T47D (cell line): ENCODE data around the gene PHTF2.

Experiments used
- DNase-seq, 2 experiments: peaks; one replicate each; pipeline versions ENCODE4 v3.0.0 to v3.0.0-alpha.2; 2011 to 2012; ENCODE audit warnings: low read depth in 1 of 2, low spot score in 1 of 2
- JUND ChIP-seq: IDR thresholded peaks from 2 replicates; pipeline ENCODE4 v1.6.1; 2012; ENCODE audit warnings: low read depth
- in situ Hi-C: cut with HindIII; loops from 2 replicates; pipeline ENCODE4 v1.10.0; 2016; ENCODE audit warnings: low sequenced_read_pairs, low pct_unique_long_range_greater_than_20kb

Gene PHTF2

DNA sequence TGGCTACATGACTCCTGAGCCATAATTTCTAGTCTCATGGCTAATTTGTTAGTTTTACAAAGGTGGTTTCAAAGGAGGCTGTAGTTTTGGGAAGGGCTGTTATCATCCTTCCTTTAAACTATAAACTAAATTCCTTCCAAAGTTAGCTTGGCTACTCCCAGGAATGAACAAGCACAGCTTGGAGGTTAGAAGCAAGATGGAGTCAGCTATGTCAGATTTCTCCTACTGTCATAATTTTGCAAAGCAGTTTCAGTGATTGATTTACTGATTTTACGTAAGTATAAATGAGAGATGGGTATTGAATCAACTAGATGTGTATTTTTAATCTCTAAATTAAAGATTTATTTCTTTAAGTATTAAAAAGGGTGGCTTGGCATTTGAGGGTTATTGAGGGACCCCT lies 79.9 kb downstream of the PHTF2 start:
- in situ Hi-C loops, result no loop called here
- DNase-seq, result no peak
- no peak for TF ChIP-seq JUND

DNA sequence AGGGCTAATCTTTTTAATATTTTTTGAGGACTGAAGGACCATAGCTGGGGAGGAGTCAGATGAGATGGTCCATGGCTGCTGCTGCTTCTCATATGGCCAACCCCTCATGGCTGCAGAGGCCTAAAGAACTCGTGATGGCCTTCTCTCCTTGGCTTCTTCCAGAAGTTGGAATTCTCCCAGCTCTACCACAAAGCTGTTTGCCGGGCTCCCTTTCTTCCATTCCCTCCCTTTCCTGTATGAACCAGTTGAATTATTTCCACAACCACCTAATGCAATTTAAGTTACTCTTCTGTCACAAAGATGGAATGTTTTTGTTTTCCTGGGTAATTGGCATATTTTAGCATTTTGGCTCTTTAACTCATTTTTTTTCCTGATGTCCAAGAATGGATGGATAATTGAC lies 80.7 kb downstream of the PHTF2 start:
- no peak for DNase-seq
- in situ Hi-C loops, result no loop called here
- TF ChIP-seq JUND, result no peak

DNA sequence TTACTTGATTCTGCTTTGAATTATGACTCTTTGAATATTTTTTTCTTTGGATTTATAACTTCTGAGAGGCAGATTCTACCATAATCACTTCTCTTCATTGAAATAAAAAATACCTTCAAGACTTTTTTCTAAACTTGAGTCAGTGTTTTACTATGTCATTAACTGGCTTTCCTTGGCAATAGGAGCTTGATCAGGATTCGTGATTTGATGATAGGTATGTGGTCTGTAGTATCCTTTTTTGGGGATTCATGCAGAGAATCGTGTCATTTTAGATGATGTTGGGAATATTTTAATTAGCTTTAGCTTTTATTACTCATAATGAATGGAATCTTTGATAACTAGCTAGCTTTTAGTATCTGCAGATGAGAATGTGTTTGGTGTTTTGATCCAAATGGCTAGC lies 83.3 kb downstream of the PHTF2 start:
- TF ChIP-seq JUND, result no peak
- in situ Hi-C loops, result no loop called here
- DNase-seq, result no peak

DNA sequence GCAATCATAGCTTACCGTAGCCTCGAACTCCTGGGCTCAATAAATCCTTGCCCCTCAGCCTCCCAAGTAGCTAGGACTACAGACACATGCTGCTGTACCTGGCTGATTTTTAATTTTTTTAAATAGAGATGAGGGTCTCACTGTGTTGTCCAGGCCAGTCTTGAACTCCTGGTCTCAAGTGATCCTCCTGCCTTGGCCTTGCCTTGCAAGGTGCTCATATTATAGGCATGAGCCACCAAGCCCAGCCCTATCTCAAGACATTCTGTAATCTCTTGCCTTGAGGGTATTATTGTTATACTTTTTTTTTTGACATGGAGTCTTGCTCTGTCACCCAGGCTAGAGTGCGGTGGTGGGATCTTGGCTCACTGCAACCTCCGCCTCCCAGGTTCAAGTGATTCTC lies 86.6 kb downstream of the PHTF2 start:
- in situ Hi-C loops, result no loop called here
- no peak for TF ChIP-seq JUND
- DNase-seq, result no peak

DNA sequence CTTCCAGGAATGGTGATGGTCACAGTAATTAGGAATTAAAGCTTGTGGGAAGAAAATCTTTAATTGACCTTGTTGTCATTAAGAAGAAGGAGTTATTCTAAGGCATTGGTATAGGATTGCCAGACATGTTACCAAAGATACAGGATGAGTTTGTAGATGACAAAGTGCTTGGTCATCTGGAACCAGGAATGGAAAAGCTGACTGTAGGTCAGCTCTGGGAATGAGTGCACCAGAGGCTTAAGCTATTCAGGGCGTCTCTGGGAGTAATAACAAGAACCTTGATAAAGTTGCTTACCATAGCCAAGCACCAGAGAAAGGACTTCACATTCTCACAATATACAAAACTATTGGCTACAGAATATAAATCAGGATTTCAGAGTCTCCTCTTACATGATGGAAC lies 89.0 kb downstream of the PHTF2 start:
- no peak for DNase-seq
- in situ Hi-C loops, result no loop called here

DNA sequence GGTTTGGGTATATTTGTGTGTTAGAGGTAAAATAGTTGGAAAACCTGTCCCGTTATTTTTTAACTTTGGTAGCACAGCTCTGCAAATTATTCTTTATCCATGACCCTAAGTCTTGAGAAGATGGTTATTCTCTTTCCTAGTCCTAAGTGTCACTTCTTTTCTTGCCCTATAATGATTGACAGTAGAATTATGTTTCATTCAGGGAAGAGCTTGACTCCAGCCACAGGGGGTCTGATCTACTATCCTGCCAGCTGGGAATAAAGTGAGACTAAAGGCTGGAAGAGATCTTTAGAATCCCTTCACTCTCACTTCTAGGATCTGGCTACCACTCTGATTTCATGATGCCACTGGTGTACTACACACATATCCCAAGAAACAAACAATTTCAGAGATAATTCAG lies 90.4 kb downstream of the PHTF2 start:
- TF ChIP-seq JUND, result no peak

More for the DNA sequence above, 89.0 kb downstream of the PHTF2 start:
- TF ChIP-seq JUND, result no peak

DNA sequence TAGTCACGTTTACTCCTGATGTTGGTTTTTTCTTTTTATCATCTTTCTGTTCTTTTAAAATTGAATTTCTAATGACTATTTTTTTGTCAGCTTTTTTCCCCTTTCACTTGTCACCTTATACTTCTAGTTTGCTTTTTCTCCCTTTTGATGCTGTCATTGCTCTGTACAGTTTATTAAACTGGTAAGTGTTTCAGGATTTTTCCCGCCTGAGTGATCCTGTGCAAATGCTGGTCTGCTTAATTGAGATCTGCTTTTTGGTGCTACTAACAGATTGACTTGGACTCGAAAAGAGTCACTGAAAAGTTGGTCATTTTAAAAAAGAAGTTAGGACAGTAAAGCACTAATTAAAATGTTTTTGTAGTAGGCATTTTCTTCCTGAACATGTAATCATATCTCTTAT lies 95.2 kb downstream of the PHTF2 start:
- no peak for DNase-seq
- TF ChIP-seq JUND, result no peak
- in situ Hi-C loops, result no loop called here

More for the DNA sequence above, 90.4 kb downstream of the PHTF2 start:
- in situ Hi-C loops, result no loop called here
- no peak for DNase-seq

DNA sequence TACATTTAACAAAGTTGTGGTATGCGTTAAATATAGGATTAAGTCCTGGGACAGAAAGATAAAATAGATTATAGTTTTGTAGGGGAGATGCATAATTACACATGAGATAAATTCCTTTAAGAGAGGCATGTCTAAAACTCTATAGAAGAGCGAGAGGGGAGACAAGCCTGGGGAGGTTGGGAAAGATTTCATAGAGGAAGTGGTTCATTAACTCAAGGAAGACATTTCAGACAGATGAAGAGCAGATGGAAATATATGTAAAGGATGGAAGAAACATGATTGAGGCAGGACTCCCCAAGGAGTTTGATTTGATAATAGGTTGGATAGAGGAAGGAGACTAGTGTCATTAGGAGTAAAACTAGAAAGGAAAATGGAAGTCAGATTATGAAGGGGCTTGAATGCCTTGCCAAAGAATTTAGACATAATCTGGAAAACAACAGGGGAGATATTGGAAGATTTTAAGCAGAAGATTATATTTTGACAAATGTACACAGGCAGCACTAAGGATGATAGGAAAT lies 96.1 kb downstream of the PHTF2 start:
- TF ChIP-seq JUND, result no peak
- in situ Hi-C loops, result no loop called here
- DNase-seq, result no peak

DNA sequence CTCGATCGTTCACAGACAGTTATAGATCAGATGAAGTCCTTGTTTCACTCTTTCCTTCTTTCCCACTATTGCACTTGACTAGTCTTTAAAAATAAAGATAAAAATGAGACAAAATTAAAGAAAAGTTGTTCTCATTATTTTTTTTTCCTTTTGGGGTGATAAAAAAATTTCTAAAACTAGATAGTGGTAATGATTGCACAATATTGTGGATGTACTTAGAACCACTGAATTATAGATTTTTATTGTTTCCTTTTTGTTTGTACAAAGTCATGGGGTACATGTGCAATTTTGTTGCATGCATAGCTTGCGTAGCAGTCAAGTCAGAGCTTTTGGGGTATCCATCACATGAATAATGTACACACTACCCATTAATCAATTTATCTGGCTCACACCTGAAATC lies 97.3 kb downstream of the PHTF2 start:
- in situ Hi-C loops, result no loop called here
- TF ChIP-seq JUND, result no peak

DNA sequence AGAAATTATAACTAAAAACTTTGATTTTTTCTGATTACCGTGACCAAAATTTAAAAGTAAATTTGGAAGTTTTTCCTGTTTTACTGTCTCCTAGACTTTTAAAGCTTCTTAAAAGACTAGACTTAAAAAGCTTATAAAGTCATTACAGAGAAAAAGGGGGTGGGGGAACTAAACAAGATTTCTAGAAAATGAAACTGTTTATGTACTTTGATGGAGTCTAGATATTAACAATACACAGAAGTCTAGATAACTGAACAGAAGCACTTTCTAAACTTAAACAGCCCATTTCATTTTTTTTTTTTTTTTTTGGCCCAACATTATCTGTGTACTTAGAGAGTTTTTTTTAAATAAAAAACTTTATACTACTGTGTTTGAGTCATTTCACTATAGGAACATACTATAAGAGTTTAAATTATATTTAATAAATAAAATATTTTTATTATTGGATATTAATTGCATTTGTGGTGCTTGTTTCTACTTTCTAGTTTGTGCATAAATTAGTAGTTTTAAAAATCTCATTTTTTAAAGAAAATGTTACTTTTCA lies 98.5 kb downstream of the PHTF2 start:
- TF ChIP-seq JUND, result no peak
- no peak for DNase-seq
- in situ Hi-C loops, result no loop called here

More for the DNA sequence above, 97.3 kb downstream of the PHTF2 start:
- no peak for DNase-seq

DNA sequence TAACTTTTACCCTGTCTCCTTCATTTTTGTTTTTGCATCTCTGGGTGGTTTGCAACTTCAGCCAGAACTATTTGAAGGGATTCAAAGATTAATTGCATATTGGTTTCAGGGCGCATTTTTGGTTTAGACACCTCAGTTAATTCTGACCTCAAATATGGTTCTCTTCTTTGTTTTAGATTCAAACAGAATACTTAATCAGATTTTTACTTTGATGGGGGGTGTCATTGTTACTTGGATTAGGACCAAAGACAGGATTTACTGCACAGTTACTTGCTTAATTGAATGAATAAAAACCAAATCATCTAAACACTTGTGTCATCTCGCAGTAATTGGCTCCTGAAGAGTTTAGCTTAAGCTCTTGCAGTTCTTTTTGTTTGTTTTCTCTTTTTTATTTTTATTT lies 100.9 kb downstream of the PHTF2 start:
- in situ Hi-C loops, result no loop called here
- no peak for DNase-seq
- no peak for TF ChIP-seq JUND

DNA sequence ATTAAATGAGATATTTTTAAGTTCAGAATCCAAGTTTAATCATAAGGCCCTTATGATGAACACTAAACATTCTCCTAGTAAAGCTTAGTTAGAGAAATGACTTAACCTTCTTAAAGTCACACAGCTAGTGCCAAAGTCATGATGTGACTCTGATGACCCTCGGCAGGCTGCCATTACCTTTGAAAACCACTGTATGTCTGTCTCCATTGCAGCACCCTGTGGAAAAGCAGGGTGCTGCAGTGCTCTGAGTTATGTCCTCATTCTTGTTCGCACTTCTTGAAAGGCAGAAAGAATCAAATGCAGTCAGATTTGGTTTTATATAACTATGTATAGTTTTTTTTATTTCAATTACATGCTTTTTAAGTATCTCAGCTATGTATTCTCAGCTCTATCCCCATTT lies 105.0 kb downstream of the PHTF2 start:
- no peak for TF ChIP-seq JUND
- in situ Hi-C loops, result no loop called here
- DNase-seq, result peak; percentile 8 to 50

DNA sequence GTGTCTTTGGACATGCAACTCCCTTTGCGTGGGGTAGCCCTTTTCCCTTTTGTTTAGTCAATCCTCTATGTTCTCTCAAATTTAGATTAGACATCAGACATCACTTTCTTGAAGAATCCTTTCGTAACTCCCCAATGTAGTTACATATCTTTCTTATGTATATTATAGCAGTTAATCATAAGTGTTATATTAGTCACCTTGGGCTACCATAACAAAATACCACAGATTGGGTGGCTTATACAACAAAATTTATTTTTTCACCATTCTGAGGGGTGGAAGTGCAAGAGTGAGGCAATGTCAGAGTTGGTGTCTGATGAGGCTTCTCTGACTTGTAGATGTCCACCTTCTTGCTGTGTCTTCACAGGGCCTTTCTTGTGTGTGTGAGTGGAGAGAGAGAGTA lies 105.7 kb downstream of the PHTF2 start:
- DNase-seq, result no peak
- TF ChIP-seq JUND, result no peak
- in situ Hi-C loops, result no loop called here

DNA sequence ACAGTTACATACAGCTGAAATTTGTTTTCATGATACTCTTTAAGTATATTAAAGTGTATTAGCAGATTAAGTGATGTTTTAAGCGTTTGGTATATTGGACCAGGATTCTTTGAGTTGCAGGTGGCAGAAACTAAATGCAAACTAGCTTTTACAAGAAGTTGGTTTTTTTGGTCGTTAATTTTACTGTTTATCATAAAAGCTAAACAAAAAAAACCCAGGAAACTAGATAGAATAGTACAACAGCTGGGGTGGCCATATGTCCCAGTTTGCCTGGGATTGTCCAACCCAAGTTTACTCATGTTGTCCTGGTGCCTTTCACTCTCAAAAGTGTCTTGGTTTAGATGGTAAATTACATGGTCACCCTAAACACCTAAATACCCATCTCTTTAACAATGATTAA lies 108.7 kb downstream of the PHTF2 start:
- in situ Hi-C loops, result no loop called here
- TF ChIP-seq JUND, result no peak
- DNase-seq, result no peak
